Measurements from ENCODE around the gene ST3GAL3.

Gene ST3GAL3

GRCh38 chr1:43947874-43948437 is 240.6 kb downstream of the ST3GAL3 start:
- DNase-seq = no peak

- no peak for DNase-seq
These were observed 242.3 kb downstream of the ST3GAL3 start for GRCh38 chr1:43949678-43950077.

- DNase-seq = no peak
These were observed 244.0 kb downstream of the ST3GAL3 start for GRCh38 chr1:43951021-43951985.

- DNase-seq = no peak
These were observed 245.5 kb downstream of the ST3GAL3 start for GRCh38 chr1:43952731-43953346.

- DNase-seq = no peak
These were observed 246.0 kb downstream of the ST3GAL3 start for GRCh38 chr1:43953361-43953760.

- no peak for DNase-seq
These were observed 246.7 kb downstream of the ST3GAL3 start for GRCh38 chr1:43954036-43954435.

GRCh38 chr1:43956234-43956633 is 248.9 kb downstream of the ST3GAL3 start:
- no peak for DNase-seq

- no peak for DNase-seq
These were observed 250.2 kb downstream of the ST3GAL3 start for GRCh38 chr1:43957407-43958040.

- no peak for DNase-seq
These were observed 251.3 kb downstream of the ST3GAL3 start for GRCh38 chr1:43958351-43959255.

- no peak for DNase-seq
These were observed 253.5 kb downstream of the ST3GAL3 start for GRCh38 chr1:43960798-43961197.

GRCh38 chr1:43961692-43962091 is 254.4 kb downstream of the ST3GAL3 start:
- no peak for DNase-seq

- no peak for DNase-seq
These were observed 255.0 kb downstream of the ST3GAL3 start for GRCh38 chr1:43962324-43962723.

GRCh38 chr1:43963006-43963405 is 255.7 kb downstream of the ST3GAL3 start:
- DNase-seq = no peak

GRCh38 chr1:43963890-43964289 is 256.6 kb downstream of the ST3GAL3 start:
- no peak for DNase-seq

GRCh38 chr1:43965316-43965715 is 258.0 kb downstream of the ST3GAL3 start:
- DNase-seq = no peak

- DNase-seq = peak; percentile 25
These were observed 261.1 kb downstream of the ST3GAL3 start for GRCh38 chr1:43968348-43968948.

- no peak for DNase-seq
These were observed 262.0 kb downstream of the ST3GAL3 start for GRCh38 chr1:43969416-43969745.

- DNase-seq = peak; percentile 95
These were observed 262.6 kb downstream of the ST3GAL3 start, which contains the start of gene DPH2 for GRCh38 chr1:43969746-43970466. TSS of gene DPH2 (plus strand) at chr1:43970010. CDS start at chr1:43970176, 166 bp downstream.

- no peak for DNase-seq
These were observed 263.2 kb downstream of the ST3GAL3 start for GRCh38 chr1:43970502-43970901.

- DNase-seq = no peak
These were observed 263.6 kb downstream of the ST3GAL3 start for GRCh38 chr1:43970911-43971310.

- DNase-seq = no peak
These were observed 264.1 kb downstream of the ST3GAL3 start for GRCh38 chr1:43971336-43971980.

Measured in CD4-positive, alpha-beta T cell treated with Interleukin-12 subunit alpha and Interleukin-12 subunit beta, for 1 hour (primary cell).